HEK293T (cell line): ENCODE results near the gene RITA1.
"Not testable (repeated sequence)": the region's sequence is repeated elsewhere in the genome, so short reads cannot be mapped to it uniquely, and the experiment has no call there.

Experiments used
- CTCF ChIA-PET: fragments of 350-600 bp; formaldehyde crosslinking; extraction: SDS; loops from one replicate; lab custom pipeline; 2021; ENCODE audit warnings: antibody characterized with exemption, inconsistent platforms; lab: Yijun Ruan, JAX
- POLR2A ChIA-PET: fragments of 350-600 bp; formaldehyde crosslinking; extraction: SDS; loops from one replicate; lab custom pipeline; 2020; ENCODE audit warnings: antibody characterized with exemption, inconsistent platforms; lab: Yijun Ruan, JAX
- DNase-seq: peaks from one replicate; pipeline ENCODE4 v3.0.0; 2012; ENCODE audit warnings: mixed read lengths; ENCODE audit errors: extremely low spot score
- ARNT ChIP-seq: fragments of 450-650 bp; IDR thresholded peaks from 2 replicates; pipeline ENCODE4 v1.6.1; 2017; ENCODE audit warnings: mild to moderate bottlenecking
- BHLHE40 ChIP-seq: fragments of 450-650 bp; IDR thresholded peaks from 2 replicates; pipeline ENCODE4 v1.6.1; 2016; ENCODE audit warnings: mild to moderate bottlenecking, moderate library complexity, borderline replicate concordance
- CTBP1 ChIP-seq: fragments of 450-650 bp; IDR thresholded peaks from 2 replicates; pipeline ENCODE4 v1.6.1; 2016; ENCODE audit warnings: borderline replicate concordance
- ELF4 ChIP-seq: fragments of 450-650 bp; IDR thresholded peaks from 2 replicates; pipeline ENCODE4 v1.6.1; 2017; ENCODE audit warnings: antibody characterized with exemption
- FOXA1 ChIP-seq: fragments of 450-650 bp; IDR thresholded peaks from 2 replicates; pipeline ENCODE4 v1.6.1; 2016; ENCODE audit warnings: mild to moderate bottlenecking
- FOXK2 ChIP-seq: fragments of 450-650 bp; IDR thresholded peaks from 2 replicates; pipeline ENCODE4 v1.6.1; 2016; ENCODE audit warnings: mild to moderate bottlenecking
- FOXM1 ChIP-seq: fragments of 450-650 bp; IDR thresholded peaks from 2 replicates; pipeline ENCODE4 v1.6.1; 2017; ENCODE audit warnings: mild to moderate bottlenecking, borderline replicate concordance
- HDGF ChIP-seq: fragments of 450-650 bp; IDR thresholded peaks from 2 replicates; pipeline ENCODE4 v1.6.1; 2017; ENCODE audit warnings: antibody characterized with exemption, borderline replicate concordance
- L3MBTL2 ChIP-seq: fragments of 450-650 bp; conservative IDR thresholded peaks from 2 replicates; pipeline ENCODE4 v1.6.1; 2016; ENCODE audit warnings: mild to moderate bottlenecking
- LEF1 ChIP-seq: fragments of 450-650 bp; IDR thresholded peaks from 2 replicates; pipeline ENCODE4 v1.6.1; 2017; ENCODE audit warnings: mild to moderate bottlenecking, borderline replicate concordance
- NFRKB ChIP-seq: fragments of 450-650 bp; IDR thresholded peaks from 2 replicates; pipeline ENCODE4 v1.6.1; 2016; ENCODE audit warnings: mild to moderate bottlenecking, moderate library complexity
- SP1 ChIP-seq: fragments of 450-650 bp; IDR thresholded peaks from 2 replicates; pipeline ENCODE4 v1.6.1; 2017
- SUZ12 ChIP-seq: fragments of 450-650 bp; IDR thresholded peaks from 2 replicates; pipeline ENCODE4 v1.6.1; 2016; ENCODE audit warnings: mild to moderate bottlenecking
- TARDBP ChIP-seq: fragments of 450-650 bp; IDR thresholded peaks from 2 replicates; pipeline ENCODE4 v1.6.1; 2016
- ZNF384 ChIP-seq: fragments of 450-650 bp; IDR thresholded peaks from 2 replicates; pipeline ENCODE4 v1.6.1; 2016
- TF ChIP-seq, protein P1 (sequence below): fragments of 450-650 bp; IDR thresholded peaks from 2 replicates; pipeline ENCODE4 v1.6.1; 2016

The RITA1 gene

DNA sequence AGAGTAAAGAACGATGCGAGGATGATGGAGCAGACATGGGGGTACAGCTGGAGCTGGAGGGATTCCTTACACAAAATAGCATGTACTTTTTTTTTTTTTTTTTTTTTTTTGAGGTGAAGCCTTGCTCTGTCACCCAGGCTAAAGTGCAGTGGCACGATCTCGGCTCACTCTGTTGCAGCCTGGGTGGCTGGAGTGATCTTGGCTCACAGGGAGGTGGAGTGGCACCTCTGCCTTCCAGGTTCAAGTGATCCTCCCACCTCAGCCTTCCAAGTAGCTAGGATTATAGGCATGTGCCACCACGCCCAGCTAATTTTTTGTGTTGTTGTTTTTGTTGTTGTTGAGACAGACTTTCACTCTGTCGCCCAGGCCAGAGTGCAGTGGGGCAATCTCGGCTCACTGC, 44.8 kb upstream of the RITA1 start:
- CTCF ChIA-PET, result no interaction called here
- no peak for TF ChIP-seq ZNF384
- no peak for TF ChIP-seq CTBP1
- no peak for TF ChIP-seq FOXM1
- TF ChIP-seq SUZ12, result no peak
- TF ChIP-seq NFRKB, result no peak
- TF ChIP-seq FOXK2, result no peak
- TF ChIP-seq SP1, result no peak
- no peak for TF ChIP-seq ARNT
- no peak for TF ChIP-seq TARDBP
- no peak for TF ChIP-seq ELF4
- TF ChIP-seq FOXA1, result no peak
- TF ChIP-seq BHLHE40, result no peak
- TF ChIP-seq, protein P1, sequence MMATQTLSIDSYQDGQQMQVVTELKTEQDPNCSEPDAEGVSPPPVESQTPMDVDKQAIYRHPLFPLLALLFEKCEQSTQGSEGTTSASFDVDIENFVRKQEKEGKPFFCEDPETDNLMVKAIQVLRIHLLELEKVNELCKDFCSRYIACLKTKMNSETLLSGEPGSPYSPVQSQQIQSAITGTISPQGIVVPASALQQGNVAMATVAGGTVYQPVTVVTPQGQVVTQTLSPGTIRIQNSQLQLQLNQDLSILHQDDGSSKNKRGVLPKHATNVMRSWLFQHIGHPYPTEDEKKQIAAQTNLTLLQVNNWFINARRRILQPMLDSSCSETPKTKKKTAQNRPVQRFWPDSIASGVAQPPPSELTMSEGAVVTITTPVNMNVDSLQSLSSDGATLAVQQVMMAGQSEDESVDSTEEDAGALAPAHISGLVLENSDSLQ, result no peak
- TF ChIP-seq L3MBTL2, result no peak
- no peak for TF ChIP-seq HDGF
- no peak for TF ChIP-seq LEF1
- no peak for DNase-seq
- POLR2A ChIA-PET, result no interaction called here

DNA sequence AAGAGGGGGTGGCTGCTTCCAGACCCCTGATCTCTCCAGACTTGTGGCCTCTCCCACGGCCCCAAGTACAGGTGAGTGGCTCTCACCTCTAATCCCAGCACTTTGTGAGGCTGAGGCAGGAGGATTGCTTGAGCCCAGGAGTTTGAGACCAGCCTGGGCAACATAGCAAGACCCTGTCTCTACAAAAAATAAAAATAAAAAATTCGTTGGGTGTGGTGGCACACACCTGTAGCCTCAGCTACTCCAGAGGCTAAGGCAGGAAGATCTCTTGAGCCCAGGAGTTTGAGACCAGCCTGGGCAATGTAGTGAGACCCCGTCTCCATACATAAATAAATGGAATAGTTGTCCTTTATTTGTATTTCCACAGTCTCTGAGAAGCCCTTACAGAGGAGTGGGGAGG, 43.8 kb upstream of the RITA1 start:
- CTCF ChIA-PET, POLR2A ChIA-PET: not testable (repeated sequence)

DNA sequence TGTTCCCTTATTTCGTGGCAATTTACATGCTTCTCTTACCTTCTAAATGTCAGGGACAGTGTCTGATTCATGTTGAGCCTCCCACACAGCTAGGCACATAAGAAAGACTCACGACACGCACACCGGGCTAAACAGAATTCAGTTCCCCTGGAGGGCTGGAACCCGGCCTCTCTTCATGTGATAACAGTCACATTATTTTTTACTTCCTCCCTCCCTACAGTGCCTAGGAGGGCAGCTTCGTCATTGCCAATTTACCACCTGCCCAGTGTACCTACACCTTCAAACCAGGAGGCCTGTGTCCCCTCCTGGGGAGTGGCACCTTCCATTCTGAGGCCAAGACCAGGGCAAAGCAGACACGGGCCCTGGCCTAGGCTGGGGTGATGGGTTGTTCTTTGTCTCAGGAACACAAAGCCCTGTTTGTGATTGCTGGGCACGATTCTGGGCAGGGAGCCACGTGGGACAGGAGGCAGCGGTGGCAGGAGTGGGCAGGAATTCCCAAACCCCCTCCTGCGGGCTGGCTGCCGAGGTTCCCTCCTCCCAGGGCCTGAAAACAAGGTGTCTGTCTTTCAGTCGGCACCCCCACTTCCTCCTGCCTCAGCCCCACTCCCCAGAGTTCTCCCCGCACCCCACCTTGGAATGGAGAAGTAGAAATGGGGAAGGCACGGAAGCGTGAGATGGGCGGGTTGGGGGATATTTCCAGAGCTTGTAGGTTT, 43.2 kb upstream of the RITA1 start:
- TF ChIP-seq SUZ12, result no peak
- no peak for TF ChIP-seq ELF4
- TF ChIP-seq FOXA1, result no peak
- TF ChIP-seq ZNF384, result no peak
- no peak for TF ChIP-seq FOXM1
- no peak for TF ChIP-seq NFRKB
- TF ChIP-seq CTBP1, result no peak
- ChIA-PET CTCF (no interaction called here), POLR2A (no interaction called here)
- no peak for DNase-seq

More for the DNA sequence above, 43.8 kb upstream of the RITA1 start:
- not testable (repeated sequence) for DNase-seq

DNA sequence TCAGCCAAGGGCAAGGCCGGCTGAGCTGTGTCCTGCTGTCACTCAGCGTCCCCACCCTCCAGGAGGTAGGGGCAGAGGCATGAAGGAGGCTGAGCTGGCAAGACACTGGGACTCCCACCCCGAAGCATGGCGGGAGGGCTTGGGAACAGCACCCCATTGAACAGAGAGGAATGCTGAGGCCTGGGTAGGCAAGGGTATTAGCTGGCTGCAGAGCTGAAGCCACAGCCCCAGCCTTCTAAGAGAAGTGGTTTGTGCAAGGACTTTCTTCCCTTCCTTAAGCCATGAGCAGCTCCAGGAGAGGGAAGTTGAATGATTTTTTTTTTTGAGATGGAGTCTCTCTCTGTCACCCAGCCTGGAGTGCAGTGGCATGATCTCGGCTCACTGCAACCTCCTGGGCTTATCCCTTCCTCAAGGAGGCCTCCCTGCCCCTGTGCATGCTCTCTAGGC, 42.6 kb upstream of the RITA1 start:
- no peak for DNase-seq
- ChIA-PET CTCF (no interaction called here), POLR2A (no interaction called here)
- TF ChIP-seq FOXK2, result no peak
- TF ChIP-seq ZNF384, result no peak
- TF ChIP-seq TARDBP, result no peak
- TF ChIP-seq, protein P1, result no peak
- no peak for TF ChIP-seq CTBP1
- TF ChIP-seq FOXM1, result no peak
- no peak for TF ChIP-seq HDGF
- no peak for TF ChIP-seq LEF1
- no peak for TF ChIP-seq ARNT
- TF ChIP-seq NFRKB, result no peak
- no peak for TF ChIP-seq SP1
- no peak for TF ChIP-seq L3MBTL2
- no peak for TF ChIP-seq FOXA1
- no peak for TF ChIP-seq SUZ12
- no peak for TF ChIP-seq BHLHE40
- no peak for TF ChIP-seq ELF4

DNA sequence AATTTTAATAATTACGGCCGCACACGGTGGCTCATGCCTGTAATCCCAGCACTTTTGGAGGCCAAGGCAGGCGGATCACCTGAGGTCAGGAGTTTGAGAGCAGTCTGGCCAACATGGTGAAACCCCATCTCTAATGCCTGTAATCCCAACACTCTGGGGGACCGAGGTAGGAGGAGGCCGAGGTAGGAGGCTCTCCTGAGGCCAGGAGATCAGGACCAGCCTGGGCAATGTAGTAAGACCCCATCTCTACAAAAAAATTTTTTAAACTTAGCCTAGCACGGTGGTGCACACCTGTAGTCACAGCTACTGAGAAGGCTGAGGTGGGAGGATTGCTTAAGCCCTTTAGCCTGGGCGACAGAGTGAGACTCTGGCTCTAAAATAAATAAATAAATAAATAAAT, 41.6 kb upstream of the RITA1 start:
- POLR2A ChIA-PET, result no interaction called here
- CTCF ChIA-PET, result no interaction called here
- TF ChIP-seq CTBP1, result no peak
- TF ChIP-seq FOXM1, result no peak
- TF ChIP-seq, protein P1, result no peak
- TF ChIP-seq HDGF, result no peak
- TF ChIP-seq FOXA1, result no peak
- TF ChIP-seq FOXK2, result no peak
- no peak for TF ChIP-seq ARNT
- no peak for TF ChIP-seq L3MBTL2
- no peak for TF ChIP-seq TARDBP
- TF ChIP-seq BHLHE40, result no peak
- no peak for TF ChIP-seq ELF4
- TF ChIP-seq SP1, result no peak
- TF ChIP-seq ZNF384, result no peak
- no peak for TF ChIP-seq SUZ12
- no peak for TF ChIP-seq LEF1
- TF ChIP-seq NFRKB, result no peak
- no peak for DNase-seq

DNA sequence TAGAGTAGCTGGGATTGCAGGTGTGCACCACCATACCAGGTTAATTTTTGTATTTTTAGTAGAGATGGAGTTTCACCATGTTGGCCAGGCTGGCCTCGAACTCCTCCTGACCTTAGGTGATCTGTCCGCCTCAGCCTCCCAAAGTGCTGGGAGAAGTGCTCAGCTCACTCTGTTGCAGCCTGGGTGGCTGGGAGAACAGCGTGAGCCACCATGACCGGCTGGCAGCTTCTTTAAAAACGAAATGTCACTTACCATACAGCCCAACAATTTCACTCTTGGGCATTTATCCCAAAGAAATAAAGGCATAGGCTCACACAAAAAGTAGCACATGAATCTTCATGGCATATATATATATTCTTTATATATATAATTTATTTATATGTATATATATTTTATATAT, 40.7 kb upstream of the RITA1 start:
- TF ChIP-seq CTBP1, result no peak
- no peak for TF ChIP-seq FOXK2
- no peak for TF ChIP-seq NFRKB
- TF ChIP-seq SUZ12, result no peak
- TF ChIP-seq TARDBP, result no peak
- TF ChIP-seq BHLHE40, result no peak
- TF ChIP-seq ARNT, result no peak
- TF ChIP-seq, protein P1, result no peak
- TF ChIP-seq FOXA1, result no peak
- TF ChIP-seq SP1, result no peak
- TF ChIP-seq L3MBTL2, result no peak
- TF ChIP-seq LEF1, result no peak
- no peak for TF ChIP-seq HDGF
- TF ChIP-seq ZNF384, result no peak
- TF ChIP-seq FOXM1, result no peak
- no peak for TF ChIP-seq ELF4
- no peak for DNase-seq
- CTCF ChIA-PET, result no interaction called here
- POLR2A ChIA-PET, result interaction anchor here (1.1 kb wide), 1 partner anchor 40 kb away, joined by 3 read pairs; the partner anchor contains the start of genes DDX54 and RITA1
